Upper lobe of left lung (tissue), 4 donors: ENCODE measurements around the gene PROB1.

Source experiments
- POLR2A ChIP-seq, 4 donors: fragments of 450-650 bp; IDR thresholded peaks; one replicate each; pipeline ENCODE4 v1.5.1; 2016 to 2017; ENCODE audit warnings: antibody characterized with exemption in 4 of 4, mild to moderate bottlenecking in 2 of 4
- TF ChIP-seq, protein P1 (sequence below), 6 experiments: fragments of 450-650 bp in 4 of 6; fragments of 200-600 bp in 2 of 6; sonication (generic) in 2 of 6; IDR thresholded peaks; one replicate each; pipeline ENCODE4 v1.5.1; 2016 to 2019; ENCODE audit warnings: antibody characterized with exemption in 6 of 6

DNA sequence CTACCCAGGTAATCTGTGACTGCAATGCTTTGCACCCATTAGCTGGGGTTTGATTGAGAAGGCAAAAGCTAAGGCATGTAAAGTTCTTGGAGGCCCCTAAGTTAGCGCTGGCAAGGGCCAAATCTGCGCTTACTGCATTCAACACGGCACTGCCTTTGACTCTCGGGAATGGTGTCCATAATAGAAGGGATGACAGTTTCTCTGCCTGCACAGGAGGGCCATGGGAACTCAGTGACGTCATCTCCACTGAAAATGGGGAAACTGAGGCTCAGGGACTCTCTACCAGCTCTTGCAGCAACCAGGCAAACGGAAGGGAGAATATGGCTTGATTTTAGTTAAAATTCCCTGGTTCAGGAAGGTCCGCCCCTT lies 8.5 kb upstream of the PROB1 start:
- TF ChIP-seq, protein P1, sequence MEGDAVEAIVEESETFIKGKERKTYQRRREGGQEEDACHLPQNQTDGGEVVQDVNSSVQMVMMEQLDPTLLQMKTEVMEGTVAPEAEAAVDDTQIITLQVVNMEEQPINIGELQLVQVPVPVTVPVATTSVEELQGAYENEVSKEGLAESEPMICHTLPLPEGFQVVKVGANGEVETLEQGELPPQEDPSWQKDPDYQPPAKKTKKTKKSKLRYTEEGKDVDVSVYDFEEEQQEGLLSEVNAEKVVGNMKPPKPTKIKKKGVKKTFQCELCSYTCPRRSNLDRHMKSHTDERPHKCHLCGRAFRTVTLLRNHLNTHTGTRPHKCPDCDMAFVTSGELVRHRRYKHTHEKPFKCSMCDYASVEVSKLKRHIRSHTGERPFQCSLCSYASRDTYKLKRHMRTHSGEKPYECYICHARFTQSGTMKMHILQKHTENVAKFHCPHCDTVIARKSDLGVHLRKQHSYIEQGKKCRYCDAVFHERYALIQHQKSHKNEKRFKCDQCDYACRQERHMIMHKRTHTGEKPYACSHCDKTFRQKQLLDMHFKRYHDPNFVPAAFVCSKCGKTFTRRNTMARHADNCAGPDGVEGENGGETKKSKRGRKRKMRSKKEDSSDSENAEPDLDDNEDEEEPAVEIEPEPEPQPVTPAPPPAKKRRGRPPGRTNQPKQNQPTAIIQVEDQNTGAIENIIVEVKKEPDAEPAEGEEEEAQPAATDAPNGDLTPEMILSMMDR (IDR thresholded peaks at IDR 0.05): no peak
- no peak for TF ChIP-seq POLR2A (IDR thresholded peaks at IDR 0.05)
